Measurements from ENCODE around the gene RIN3. TPM values are rescaled to one million over a fixed set of nuclear protein-coding genes. Genes with fewer than 3 reads are reported as not detected.

The RIN3 gene
- total RNA-seq, 1 donor from 2014 or later = 18.8 TPM

DNA sequence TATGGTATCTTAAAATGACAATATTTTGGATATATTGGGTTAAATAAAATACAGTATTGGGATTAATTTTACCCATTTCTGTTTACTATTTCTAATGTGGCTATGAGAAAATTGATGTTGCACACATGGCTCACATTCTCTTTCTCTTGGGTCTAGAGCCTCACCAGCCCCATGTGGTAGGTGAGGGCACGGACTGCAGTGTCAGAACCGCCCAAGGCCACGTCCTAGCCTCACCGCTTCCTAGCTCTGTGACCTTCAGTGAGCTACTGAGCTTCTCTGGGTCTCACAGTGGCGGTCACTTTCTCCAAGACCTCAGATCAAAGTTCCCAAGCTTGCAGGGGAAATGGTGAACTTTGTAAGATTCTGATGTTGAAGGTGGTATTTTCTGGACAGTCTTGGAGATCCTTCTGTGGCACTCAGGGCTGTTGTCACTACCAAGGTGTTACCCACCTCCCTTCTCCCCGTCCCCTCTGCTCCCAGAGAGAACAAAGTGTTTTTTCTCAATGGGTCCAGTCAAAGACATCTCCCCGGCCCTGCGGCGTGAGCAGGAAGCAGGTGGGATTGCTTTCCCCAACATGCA lies 87.6 kb downstream of the RIN3 start:
- Mint-ChIP-seq H3K4me3 (ENCODE audit: unreplicated experiment) (no peak overlapping the region), H3K9me3 (ENCODE audit: low read depth) (peaks cover 6% of the 10 kb centered on the region), H3K27me3 (ENCODE audit: low read depth) (no peaks in the 10 kb centered on the region), H3K27ac (ENCODE audit: unreplicated experiment) (no peak overlapping the region), H3K4me1 (ENCODE audit: low read depth) (peaks cover 16% of the 10 kb centered on the region), H3K36me3 (ENCODE audit: low read depth) (peaks cover 6% of the 10 kb centered on the region)
- TF ChIP-seq, protein P1, sequence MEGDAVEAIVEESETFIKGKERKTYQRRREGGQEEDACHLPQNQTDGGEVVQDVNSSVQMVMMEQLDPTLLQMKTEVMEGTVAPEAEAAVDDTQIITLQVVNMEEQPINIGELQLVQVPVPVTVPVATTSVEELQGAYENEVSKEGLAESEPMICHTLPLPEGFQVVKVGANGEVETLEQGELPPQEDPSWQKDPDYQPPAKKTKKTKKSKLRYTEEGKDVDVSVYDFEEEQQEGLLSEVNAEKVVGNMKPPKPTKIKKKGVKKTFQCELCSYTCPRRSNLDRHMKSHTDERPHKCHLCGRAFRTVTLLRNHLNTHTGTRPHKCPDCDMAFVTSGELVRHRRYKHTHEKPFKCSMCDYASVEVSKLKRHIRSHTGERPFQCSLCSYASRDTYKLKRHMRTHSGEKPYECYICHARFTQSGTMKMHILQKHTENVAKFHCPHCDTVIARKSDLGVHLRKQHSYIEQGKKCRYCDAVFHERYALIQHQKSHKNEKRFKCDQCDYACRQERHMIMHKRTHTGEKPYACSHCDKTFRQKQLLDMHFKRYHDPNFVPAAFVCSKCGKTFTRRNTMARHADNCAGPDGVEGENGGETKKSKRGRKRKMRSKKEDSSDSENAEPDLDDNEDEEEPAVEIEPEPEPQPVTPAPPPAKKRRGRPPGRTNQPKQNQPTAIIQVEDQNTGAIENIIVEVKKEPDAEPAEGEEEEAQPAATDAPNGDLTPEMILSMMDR (IDR thresholded peaks at IDR 0.05) = no peak
- no peak for DNase-seq (ENCODE audit: low spot score)

DNA sequence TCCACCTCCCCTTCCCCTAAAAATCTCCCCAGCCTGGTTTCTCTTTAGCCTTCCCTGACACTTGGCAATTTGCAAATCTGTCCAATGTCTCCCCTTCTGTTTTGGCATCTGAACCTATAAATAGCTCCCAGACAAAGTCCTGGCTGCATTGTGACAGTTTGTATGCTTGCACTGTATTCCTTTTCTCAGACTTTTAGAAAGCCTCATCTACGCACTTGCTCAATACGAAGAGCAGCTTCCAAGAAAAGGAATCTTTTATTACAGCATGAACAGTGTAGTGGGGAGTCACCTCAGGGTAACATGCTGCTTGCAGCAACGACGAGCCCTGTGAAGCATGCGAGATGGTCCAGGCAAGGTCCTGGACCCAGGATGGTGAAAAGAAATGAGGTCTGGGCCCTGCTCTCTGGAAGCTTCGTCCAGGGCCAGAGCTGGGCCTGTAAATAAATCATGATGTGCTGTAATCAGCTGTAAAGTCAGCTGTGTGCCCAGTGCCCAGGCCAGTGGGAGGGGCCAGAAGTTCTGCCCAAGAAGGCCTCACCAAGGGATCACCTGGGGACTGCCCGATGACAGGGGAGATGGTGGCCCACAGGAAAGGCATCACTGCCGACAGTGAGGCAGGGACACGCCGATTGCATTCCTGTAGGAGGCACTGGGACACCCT lies 88.3 kb downstream of the RIN3 start:
- DNase-seq (ENCODE audit: low spot score) = no peak
- Mint-ChIP-seq H3K9me3 (ENCODE audit: low read depth) (peaks cover 9% of the 10 kb centered on the region), H3K4me3 (ENCODE audit: unreplicated experiment) (no peak overlapping the region), H3K27ac (ENCODE audit: unreplicated experiment) (no peak overlapping the region), H3K4me1 (ENCODE audit: low read depth) (peaks cover 16% of the 10 kb centered on the region), H3K27me3 (ENCODE audit: low read depth) (no peaks in the 10 kb centered on the region), H3K36me3 (ENCODE audit: low read depth) (peaks cover 6% of the 10 kb centered on the region)
- TF ChIP-seq, protein P1 (IDR thresholded peaks at IDR 0.05) = no peak

DNA sequence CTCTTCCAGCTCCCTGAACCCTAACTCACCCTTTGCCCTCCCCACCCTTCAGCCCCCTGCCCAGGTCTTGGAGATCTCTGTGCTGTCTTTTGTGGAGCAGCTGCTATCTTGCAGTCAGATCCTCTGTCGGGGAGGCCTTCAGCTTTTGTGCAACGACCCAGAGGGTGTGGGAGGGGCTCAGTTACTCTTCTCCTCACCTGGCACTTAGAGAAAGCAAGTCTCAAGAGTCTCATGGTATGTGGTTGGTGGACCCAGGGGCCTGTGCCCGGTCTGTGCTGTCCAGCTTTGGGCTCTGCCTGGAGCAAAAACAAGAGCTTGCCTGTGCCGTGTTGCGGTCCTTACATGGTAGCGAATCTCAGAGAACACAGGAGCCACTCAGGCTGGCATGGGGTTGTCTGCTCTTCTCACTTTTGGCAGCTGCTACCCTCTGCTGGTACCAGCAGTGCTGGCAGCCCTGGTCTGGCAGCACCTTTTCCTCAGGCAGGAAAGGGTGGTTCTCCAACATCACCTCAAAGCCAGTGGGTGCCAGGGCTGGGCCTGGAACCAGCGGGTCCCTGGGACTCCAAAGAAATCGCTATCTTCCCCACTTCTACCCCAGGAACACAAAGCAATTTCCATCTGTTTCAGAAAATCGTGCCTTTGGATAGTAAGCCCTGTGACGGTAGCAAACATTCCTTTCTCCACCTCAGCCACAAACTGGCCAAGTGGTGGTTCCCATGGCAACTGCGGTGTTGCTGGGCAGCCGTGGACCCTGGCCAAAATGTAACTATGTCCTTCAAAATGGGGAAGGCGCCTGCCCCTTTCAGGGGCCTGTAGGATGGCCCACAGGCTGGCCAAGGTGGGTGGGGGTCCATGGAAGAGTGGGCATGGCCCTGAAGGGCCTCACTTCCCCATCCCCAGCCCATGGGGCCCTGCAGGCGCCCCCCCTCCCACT lies 90.0 kb downstream of the RIN3 start:
- H3K4me3 Mint-ChIP-seq (ENCODE audit: unreplicated experiment) = no peak overlapping the region
- no peak for DNase-seq (ENCODE audit: low spot score)
- H3K27ac Mint-ChIP-seq (ENCODE audit: unreplicated experiment) = peak overlapping the region; percentile 69
- H3K27me3 Mint-ChIP-seq (ENCODE audit: low read depth) = no peaks in the 10 kb centered on the region
- H3K4me1 Mint-ChIP-seq (ENCODE audit: low read depth) = peaks cover 21% of the 10 kb centered on the region
- peaks cover 6% of the 10 kb centered on the region for H3K36me3 Mint-ChIP-seq (ENCODE audit: low read depth)
- TF ChIP-seq, protein P1 (IDR thresholded peaks at IDR 0.05) = peak; percentile 68
- peaks cover 8% of the 10 kb centered on the region for H3K9me3 Mint-ChIP-seq (ENCODE audit: low read depth)

DNA sequence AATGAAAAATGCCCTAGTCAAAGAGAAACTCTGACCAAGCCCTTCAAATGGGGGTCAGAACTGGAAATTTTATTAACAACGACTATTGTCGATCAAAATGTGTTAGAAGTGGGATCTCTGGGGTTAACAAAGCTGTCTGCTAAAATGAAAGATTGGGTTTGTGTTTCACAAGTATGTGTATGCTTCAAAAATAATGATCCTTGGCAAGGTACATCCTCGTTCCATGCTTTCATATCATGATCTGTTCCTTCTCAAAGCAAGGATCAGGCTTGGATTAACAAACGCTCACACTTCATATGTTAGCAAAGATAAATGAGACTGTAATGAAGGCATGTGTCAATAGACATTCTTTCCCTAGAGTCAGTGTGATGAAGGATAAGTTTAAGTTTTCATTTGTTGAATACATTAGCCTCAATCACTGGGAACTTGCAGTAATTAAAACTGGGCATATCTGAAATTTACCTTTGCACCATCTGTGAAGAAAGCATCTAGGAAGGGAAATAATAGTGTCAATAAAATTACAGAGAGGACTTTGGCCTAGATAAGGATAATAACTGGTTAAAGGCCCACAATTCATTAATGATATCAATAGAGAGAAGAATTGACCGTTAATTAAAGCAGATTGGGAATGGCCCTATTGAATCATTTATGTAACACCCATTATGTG lies 91.8 kb downstream of the RIN3 start:
- H3K4me1 Mint-ChIP-seq (ENCODE audit: low read depth) = peaks cover 16% of the 10 kb centered on the region
- no peak overlapping the region for H3K4me3 Mint-ChIP-seq (ENCODE audit: unreplicated experiment)
- peaks cover 8% of the 10 kb centered on the region for H3K9me3 Mint-ChIP-seq (ENCODE audit: low read depth)
- H3K27ac Mint-ChIP-seq (ENCODE audit: unreplicated experiment) = no peak overlapping the region
- TF ChIP-seq, protein P1 (IDR thresholded peaks at IDR 0.05) = no peak
- no peak for DNase-seq (ENCODE audit: low spot score)
- H3K27me3 Mint-ChIP-seq (ENCODE audit: low read depth) = no peaks in the 10 kb centered on the region
- H3K36me3 Mint-ChIP-seq (ENCODE audit: low read depth) = peaks cover 6% of the 10 kb centered on the region

DNA sequence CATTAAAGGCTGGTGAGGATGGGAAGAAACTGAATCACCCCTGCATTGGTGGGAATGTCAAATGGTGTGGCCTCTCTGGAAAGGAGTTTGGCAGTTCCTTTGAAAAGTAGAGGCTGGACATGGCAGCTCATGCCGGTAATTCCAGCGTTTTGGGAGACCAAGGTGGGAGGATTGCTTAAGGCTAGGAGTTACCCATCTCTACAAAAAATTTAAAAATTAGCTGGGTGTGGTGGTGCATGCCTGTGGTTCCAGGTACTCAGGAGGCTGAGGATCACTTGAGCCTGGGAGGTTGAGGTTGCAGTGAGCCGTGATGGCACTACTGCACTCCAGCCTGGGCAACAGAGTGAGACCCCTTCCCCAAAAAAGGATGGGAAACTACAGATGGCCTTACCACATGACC lies 93.7 kb downstream of the RIN3 start:
- Mint-ChIP-seq H3K27ac (ENCODE audit: unreplicated experiment) (peak overlapping the region; percentile 36), H3K9me3 (ENCODE audit: low read depth) (peaks cover 8% of the 10 kb centered on the region), H3K36me3 (ENCODE audit: low read depth) (peaks cover 6% of the 10 kb centered on the region), H3K4me3 (ENCODE audit: unreplicated experiment) (no peak overlapping the region), H3K4me1 (ENCODE audit: low read depth) (peaks cover 12% of the 10 kb centered on the region), H3K27me3 (ENCODE audit: low read depth) (no peaks in the 10 kb centered on the region)
- TF ChIP-seq, protein P1 (IDR thresholded peaks at IDR 0.05) = no peak
- DNase-seq (ENCODE audit: low spot score) = no peak
